BLaER1 treated with 17β-estradiol and CSF1 and Interleukin-3, amounts not matched to agents 10 nM and 100 nM (cell line): ENCODE data around the gene FOXF1.

Source experiments
- H3K27ac ChIP-seq, 11 experiments: shearing (Covaris generic); formaldehyde crosslinking; 2 replicates each; pipeline ENCODE4 v1.8.1; 2022
- H3K27me3 ChIP-seq, 11 experiments: shearing (Covaris generic); formaldehyde crosslinking; 2 replicates each; pipeline ENCODE4 v1.8.1; 2022
- H3K36me3 ChIP-seq, 11 experiments: shearing (Covaris generic); formaldehyde crosslinking; 2 replicates each; pipeline ENCODE4 v1.8.1; 2022
- H3K4me1 ChIP-seq, 10 experiments: shearing (Covaris generic); formaldehyde crosslinking; 2 replicates each; pipeline ENCODE4 v1.8.1; 2022
- H3K4me2 ChIP-seq, 11 experiments: shearing (Covaris generic); formaldehyde crosslinking; 2 replicates each; pipeline ENCODE4 v1.8.1; 2022
- H3K4me3 ChIP-seq, 10 experiments: shearing (Covaris generic); formaldehyde crosslinking; 2 replicates each; pipeline ENCODE4 v1.8.1; 2022
- H3K9ac ChIP-seq, 11 experiments: shearing (Covaris generic); formaldehyde crosslinking; 2 replicates each; pipeline ENCODE4 v1.8.1; 2022
- H3K9me3 ChIP-seq, 11 experiments: shearing (Covaris generic); formaldehyde crosslinking; replicated peaks in 1 of 11; 2 replicates each; pipeline ENCODE4 v1.8.1; 2022
- H4K20me1 ChIP-seq, 11 experiments: shearing (Covaris generic); formaldehyde crosslinking; 2 replicates each; pipeline ENCODE4 v1.8.1; 2022
- Cebpa-rat ChIP-seq, 11 experiments: shearing (Covaris generic); IDR thresholded peaks; 2 replicates each; pipeline ENCODE4 v1.8.1; 2022

FOXF1 gene

DNA sequence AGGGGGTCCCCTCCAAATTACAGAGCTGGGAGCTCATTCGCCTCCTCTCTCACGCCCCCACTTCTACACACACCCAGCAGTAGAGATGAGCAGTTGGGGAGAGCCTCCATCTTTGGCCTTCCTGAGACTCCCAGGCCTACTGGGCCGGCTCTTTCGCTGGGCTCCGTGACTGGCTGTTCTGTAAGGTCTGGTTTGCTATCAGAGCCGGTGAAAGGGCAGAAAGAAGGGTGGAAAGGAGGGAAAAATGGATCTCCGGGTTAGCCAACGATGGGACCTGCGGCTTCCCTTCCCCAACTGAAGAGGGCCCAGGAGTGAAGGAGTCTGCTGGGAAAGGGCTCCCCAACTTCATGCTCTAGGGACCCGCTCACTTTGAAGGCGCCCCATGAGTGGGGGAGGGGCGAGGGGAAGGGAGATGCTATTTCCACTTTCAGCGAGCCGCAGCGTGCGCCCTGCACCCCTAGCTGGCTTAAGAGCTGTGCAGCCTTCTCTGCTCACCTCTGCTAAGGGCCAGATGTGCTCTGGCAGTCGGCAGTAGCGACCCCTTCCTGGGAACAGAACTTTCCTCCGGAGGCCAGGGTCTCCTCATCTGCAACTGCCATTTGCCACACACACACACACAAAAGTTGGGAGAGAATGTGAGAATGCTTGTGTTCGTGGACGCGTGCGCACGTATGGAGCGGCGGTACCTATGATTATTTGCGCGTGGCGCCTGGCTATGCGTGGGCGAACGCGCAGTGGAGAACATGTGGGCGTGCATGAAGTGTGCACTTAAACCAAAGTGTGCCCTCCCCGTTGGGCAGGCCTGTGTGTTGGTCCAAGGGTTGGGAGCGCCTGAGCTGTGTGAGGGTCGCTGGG is 2.9 kb upstream of the FOXF1 start:
- H4K20me1 ChIP-seq: peaks cover 0 to 98% (median 91%) of the 10 kb centered on the region in 11 experiments; a peak in 17 of 22 replicates
- no peaks in the 10 kb centered on the region for H3K36me3 ChIP-seq
- no peak overlapping the region for H3K4me2 ChIP-seq
- H3K4me1 ChIP-seq: peaks cover 6 to 35% (median 28%) of the 10 kb centered on the region in 10 experiments; a peak in 19 of 20 replicates
- TF ChIP-seq Cebpa-rat (IDR thresholded peaks at IDR 0.05): no peak
- no peak overlapping the region for H3K27ac ChIP-seq
- H3K9ac ChIP-seq: no peak overlapping the region
- no peaks in the 10 kb centered on the region for H3K9me3 ChIP-seq
- H3K27me3 ChIP-seq: peaks cover 100% of the 10 kb centered on the region in 11 experiments
- H3K4me3 ChIP-seq: no peak overlapping the region

GRCh38 chr16:86508028-86508946 is 2.0 kb upstream of the FOXF1 start:
- Histone ChIP-seq H3K27ac (no peak overlapping the region), H4K20me1 (peaks cover 0 to 98% (median 91%) of the 10 kb centered on the region in 11 experiments; a peak in 18 of 22 replicates), H3K9ac (no peak overlapping the region), H3K27me3 (peaks cover 100% of the 10 kb centered on the region in 11 experiments), H3K36me3 (no peaks in the 10 kb centered on the region), H3K9me3 (no peaks in the 10 kb centered on the region), H3K4me3 (peak overlapping the region in 7 of 10 experiments; percentile 55 to 74 (median 64); a peak in 11 of 20 replicates), H3K4me2 (peak overlapping the region; percentile 95 to 100 (median 98); a peak in 18 of 22 replicates), H3K4me1 (peaks cover 6 to 35% (median 28%) of the 10 kb centered on the region in 10 experiments; a peak in 19 of 20 replicates)
- TF ChIP-seq Cebpa-rat (IDR thresholded peaks at IDR 0.05): no peak

- TF ChIP-seq Cebpa-rat (IDR thresholded peaks at IDR 0.05): no peak
- Histone ChIP-seq H3K27ac (no peak overlapping the region), H3K27me3 (peaks cover 100% of the 10 kb centered on the region in 11 experiments), H3K4me2 (peak overlapping the region; percentile 95 to 100 (median 98)), H3K9ac (peak overlapping the region; percentile 18 to 76 (median 56); a peak in 17 of 22 replicates), H3K4me3 (peak overlapping the region; percentile 55 to 74 (median 64)), H3K4me1 (peaks cover 6 to 35% (median 28%) of the 10 kb centered on the region in 10 experiments; a peak in 19 of 20 replicates), H3K36me3 (no peaks in the 10 kb centered on the region), H4K20me1 (peaks cover 0 to 98% (median 90%) of the 10 kb centered on the region in 11 experiments; a peak in 18 of 22 replicates), H3K9me3 (no peaks in the 10 kb centered on the region)
Measured at GRCh38 chr16:86508947-86509758, 1.2 kb upstream of the FOXF1 start.

GRCh38 chr16:86509759-86510464 is 415 bp upstream of the FOXF1 start:
- peaks cover 100% of the 10 kb centered on the region in 11 experiments for H3K27me3 ChIP-seq
- H3K9me3 ChIP-seq: no peaks in the 10 kb centered on the region
- peak overlapping the region; percentile 95 to 100 (median 98) for H3K4me2 ChIP-seq
- H3K9ac ChIP-seq: peak overlapping the region; percentile 18 to 76 (median 56); a peak in 16 of 22 replicates
- peak overlapping the region; percentile 55 to 74 (median 64) for H3K4me3 ChIP-seq
- peaks cover 0 to 98% (median 83%) of the 10 kb centered on the region in 11 experiments; a peak in 18 of 22 replicates for H4K20me1 ChIP-seq
- no peaks in the 10 kb centered on the region for H3K36me3 ChIP-seq
- H3K4me1 ChIP-seq: peaks cover 6 to 35% (median 28%) of the 10 kb centered on the region in 10 experiments; a peak in 19 of 20 replicates
- no peak for TF ChIP-seq Cebpa-rat (IDR thresholded peaks at IDR 0.05)
- H3K27ac ChIP-seq: no peak overlapping the region

GRCh38 chr16:86511317-86512161 is 1.2 kb downstream of the FOXF1 start:
- no peak for TF ChIP-seq Cebpa-rat (IDR thresholded peaks at IDR 0.05)
- H3K4me2 ChIP-seq: no peak overlapping the region
- peaks cover 6 to 24% (median 20%) of the 10 kb centered on the region in 10 experiments; a peak in 18 of 20 replicates for H3K4me1 ChIP-seq
- H3K36me3 ChIP-seq: no peaks in the 10 kb centered on the region
- peaks cover 100% of the 10 kb centered on the region in 11 experiments for H3K27me3 ChIP-seq
- H3K27ac ChIP-seq: no peak overlapping the region
- H3K4me3 ChIP-seq: no peak overlapping the region
- H3K9ac ChIP-seq: no peak overlapping the region
- no peaks in the 10 kb centered on the region for H3K9me3 ChIP-seq
- H4K20me1 ChIP-seq: peaks cover 0 to 98% (median 82%) of the 10 kb centered on the region in 11 experiments; a peak in 18 of 22 replicates

- H3K9me3 ChIP-seq: no peaks in the 10 kb centered on the region
- H3K4me2 ChIP-seq: no peak overlapping the region
- TF ChIP-seq Cebpa-rat (IDR thresholded peaks at IDR 0.05): no peak
- peaks cover 6 to 24% (median 20%) of the 10 kb centered on the region in 10 experiments; a peak in 18 of 20 replicates for H3K4me1 ChIP-seq
- H3K9ac ChIP-seq: no peak overlapping the region
- no peaks in the 10 kb centered on the region for H3K36me3 ChIP-seq
- peaks cover 0 to 98% (median 79%) of the 10 kb centered on the region in 11 experiments; a peak in 18 of 22 replicates for H4K20me1 ChIP-seq
- H3K27me3 ChIP-seq: peaks cover 100% of the 10 kb centered on the region in 11 experiments
- H3K4me3 ChIP-seq: no peak overlapping the region
- H3K27ac ChIP-seq: no peak overlapping the region
Measured at GRCh38 chr16:86512301-86512859, 2.1 kb downstream of the FOXF1 start.
